A673 (cell line): ENCODE data around the gene ASB13. TPM values are rescaled to one million over a fixed set of nuclear protein-coding genes. Genes with fewer than 3 reads are reported as not detected.

Experiments
- Bru-seq: library from RNA; stranded (reverse); fragments of 400-500 nt; gene quantifications from one replicate; lab custom pipeline; 2021; lab: Mats Ljungman, UMichigan
- BruChase-seq, 2 experiments: library from RNA; stranded (reverse); fragments of 400-500 nt; gene quantifications; one replicate each; lab custom pipeline; 2021; lab: Mats Ljungman, UMichigan
- BruUV-seq: library from RNA; stranded (reverse); fragments of 400-500 nt; replicated peaks from 2 replicates; lab custom pipeline; 2021; lab: Mats Ljungman, UMichigan
- CTCF ChIA-PET: fragments of 300-600 bp; sonication (Branson Sonifier 250); formaldehyde crosslinking; loops from one replicate; lab custom pipeline; 2022; ENCODE audit warnings: antibody characterized with exemption; lab: Charles Lee
- POLR2A ChIA-PET: fragments of 300-600 bp; sonication (Branson Sonifier 250); formaldehyde crosslinking; loops from one replicate; lab custom pipeline; 2022; ENCODE audit warnings: antibody characterized with exemption; ENCODE audit not compliant: low non-redundant PET; lab: Charles Lee
- DNase-seq: peaks from one replicate; pipeline ENCODE4 v3.0.0-alpha.2; 2015; ENCODE audit warnings: low spot score
- H3K27ac ChIP-seq: fragments of 200-600 bp; sonication (generic); 2 replicates; pipeline ENCODE4 v1.5.1; 2016; ENCODE audit warnings: mixed run types, low read depth, mild to moderate bottlenecking, mixed read lengths, antibody characterized with exemption, low read length; ENCODE audit not compliant: poor library complexity, severe bottlenecking
- H3K27me3 ChIP-seq: fragments of 200-600 bp; sonication (generic); replicated peaks from 2 replicates; pipeline ENCODE4 v1.6.1; 2017; ENCODE audit warnings: mixed run types, low read depth, mild to moderate bottlenecking, mixed read lengths, antibody characterized with exemption, low read length; ENCODE audit not compliant: insufficient read depth, poor library complexity
- H3K36me3 ChIP-seq: fragments of 200-600 bp; sonication (generic); 2 replicates; pipeline ENCODE4 v1.6.1; 2016; ENCODE audit warnings: mixed run types, mild to moderate bottlenecking, mixed read lengths, antibody characterized with exemption, low read length; ENCODE audit not compliant: insufficient read depth, poor library complexity, severe bottlenecking
- H3K4me1 ChIP-seq: fragments of 200-600 bp; sonication (generic); 2 replicates; pipeline ENCODE4 v1.6.1; 2017; ENCODE audit warnings: mixed run types, mild to moderate bottlenecking, mixed read lengths, antibody characterized with exemption, low read length; ENCODE audit not compliant: insufficient read depth, poor library complexity, severe bottlenecking
- H3K4me3 ChIP-seq: fragments of 200-600 bp; sonication (generic); 2 replicates; pipeline ENCODE4 v1.5.1; 2016; ENCODE audit warnings: low read depth, mixed run types, mild to moderate bottlenecking, mixed read lengths, low read length; ENCODE audit not compliant: poor library complexity, severe bottlenecking
- H3K9me3 ChIP-seq: fragments of 200-600 bp; sonication (generic); 2 replicates; pipeline ENCODE4 v1.6.1; 2016; ENCODE audit warnings: mixed run types, low read depth, mild to moderate bottlenecking, mixed read lengths, antibody characterized with exemption, low read length; ENCODE audit not compliant: poor library complexity, severe bottlenecking
- EZH2 ChIP-seq: fragments of 200-600 bp; sonication (generic); IDR thresholded peaks from 2 replicates; pipeline ENCODE4 v1.6.1; 2017; ENCODE audit warnings: borderline replicate concordance, low read depth, mild to moderate bottlenecking, mixed read lengths, antibody characterized with exemption, low read length; ENCODE audit not compliant: poor library complexity, severe bottlenecking
- intact Hi-C: fragments of 100-400 bp; cut with micrococcal nuclease; formaldehyde crosslinking; loops from one replicate; pipeline ENCODE4 v1.10.0; 2022; ENCODE audit not compliant: unreplicated experiment
- long read RNA-seq: library from polyadenylated mRNA; stranded (forward); transcript quantifications from one replicate; pipeline ENCODE4 v2.0.0, GENCODE V29; 2022
- total RNA-seq: library from RNA; stranded (reverse); gene quantifications from 2 replicates; pipeline ENCODE4 v1.2.3, GENCODE V29; 2021
- TF ChIP-seq, protein P1 (sequence below): fragments of 300-800, 200-600 bp; sonication (generic); conservative IDR thresholded peaks from 2 replicates; pipeline ENCODE4 v1.5.1; 2017; ENCODE audit warnings: low read depth, mild to moderate bottlenecking, antibody characterized with exemption, low read length, moderate library complexity, mixed read lengths

Gene ASB13, protein sequence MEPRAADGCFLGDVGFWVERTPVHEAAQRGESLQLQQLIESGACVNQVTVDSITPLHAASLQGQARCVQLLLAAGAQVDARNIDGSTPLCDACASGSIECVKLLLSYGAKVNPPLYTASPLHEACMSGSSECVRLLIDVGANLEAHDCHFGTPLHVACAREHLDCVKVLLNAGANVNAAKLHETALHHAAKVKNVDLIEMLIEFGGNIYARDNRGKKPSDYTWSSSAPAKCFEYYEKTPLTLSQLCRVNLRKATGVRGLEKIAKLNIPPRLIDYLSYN
- total RNA-seq (11.9 and 17.8 TPM in 2 replicates), Bru-seq, nascent RNA (percentile 54 among the genes with signal in this experiment), BruChase-seq, experiment 1, labeled RNA remaining after a 2-hour chase (percentile 47 among the genes with signal in this experiment), BruChase-seq, experiment 2, labeled RNA remaining after a 6-hour chase (percentile 48 among the genes with signal in this experiment)
- long read RNA-seq, transcript ASB13-201 (6 exons, 2,699 nt): major isoform, 29 of 47 reads
- long read RNA-seq, partial matches to known transcripts: 8 of 47 reads
- long read RNA-seq, other reads (novel, unspliced or antisense): 7 of 47 reads

DNA sequence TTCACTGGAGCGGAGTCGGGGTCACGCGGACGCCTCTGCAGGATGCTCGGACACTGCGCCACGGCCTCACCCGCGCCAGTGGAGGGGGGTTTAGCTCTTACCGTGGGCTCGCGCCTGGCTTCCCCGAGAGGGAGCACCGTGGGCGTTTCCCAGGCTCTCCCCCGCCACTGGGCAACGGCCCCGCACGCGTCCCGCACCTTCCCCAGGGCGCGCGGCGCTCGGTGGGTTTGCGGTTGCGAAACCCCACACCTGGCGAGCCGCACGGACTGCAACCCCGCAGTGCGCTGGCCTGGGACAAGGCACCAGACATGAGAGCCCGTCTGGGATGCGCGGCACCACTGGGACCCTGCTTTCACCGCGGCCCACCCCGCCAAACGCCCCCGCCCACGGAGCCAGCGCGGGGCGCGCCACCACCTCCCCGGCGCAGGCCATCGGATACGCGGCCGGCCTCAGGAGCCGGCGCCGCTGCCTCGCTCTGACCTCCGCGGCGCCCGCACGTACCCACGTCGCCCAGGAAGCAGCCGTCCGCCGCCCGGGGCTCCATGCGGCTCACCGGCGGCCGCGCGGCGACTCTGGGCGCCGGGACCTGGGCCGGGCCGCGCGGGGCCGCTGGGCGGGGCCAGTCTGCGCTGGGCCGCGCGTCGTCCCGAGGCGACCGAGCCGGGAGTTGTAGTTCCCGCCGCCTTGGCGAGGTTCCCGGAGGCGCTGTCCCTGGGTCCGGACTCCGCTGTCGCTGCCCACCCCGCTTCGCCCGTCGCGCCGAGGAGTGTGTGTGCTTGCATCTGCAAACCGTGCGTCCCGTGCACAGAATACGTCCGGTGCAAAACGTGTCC, at the start of gene ASB13:
Gene ASB13 (minus strand): TSS at position 588 of the 833 bp plus-strand sequence. CDS start 44 bp downstream, at position 544.
- peak within 1 kb of the TSS; percentile 49 for H3K27ac ChIP-seq
- POLR2A ChIA-PET: no interaction called here

DNA sequence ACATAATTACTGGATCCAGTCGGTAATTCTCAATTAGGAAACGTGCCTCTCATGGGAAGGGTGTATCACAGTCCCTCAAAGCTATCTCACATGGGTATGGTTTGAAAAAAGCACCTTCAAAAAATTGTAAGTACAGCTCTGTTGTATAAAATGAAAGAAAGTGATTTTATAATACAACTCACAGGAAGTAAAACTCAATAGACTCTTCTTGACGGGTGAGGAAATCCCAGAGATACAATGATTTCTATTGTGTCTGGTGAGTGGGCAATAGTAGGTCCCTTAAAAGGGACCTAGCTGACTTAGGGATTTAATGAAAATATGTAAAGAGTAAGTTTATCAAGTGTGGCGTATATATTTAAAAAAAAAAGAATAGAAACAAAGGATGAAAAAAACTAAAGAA, 45.2 kb upstream of the ASB13 start:
- H3K4me1 ChIP-seq: peaks cover 16% of the 10 kb centered on the region
- intact Hi-C loops: no loop called here
- H3K27me3 ChIP-seq: no peaks in the 10 kb centered on the region
- H3K9me3 ChIP-seq: no peaks in the 10 kb centered on the region
- peak; percentile 18 for DNase-seq
- H3K36me3 ChIP-seq: no peaks in the 10 kb centered on the region
- ChIA-PET POLR2A (no interaction called here), CTCF (no interaction called here)
- no TSS peak for BruUV-seq
- peak overlapping the region; percentile 39 for H3K4me3 ChIP-seq
- TF ChIP-seq, protein P1, sequence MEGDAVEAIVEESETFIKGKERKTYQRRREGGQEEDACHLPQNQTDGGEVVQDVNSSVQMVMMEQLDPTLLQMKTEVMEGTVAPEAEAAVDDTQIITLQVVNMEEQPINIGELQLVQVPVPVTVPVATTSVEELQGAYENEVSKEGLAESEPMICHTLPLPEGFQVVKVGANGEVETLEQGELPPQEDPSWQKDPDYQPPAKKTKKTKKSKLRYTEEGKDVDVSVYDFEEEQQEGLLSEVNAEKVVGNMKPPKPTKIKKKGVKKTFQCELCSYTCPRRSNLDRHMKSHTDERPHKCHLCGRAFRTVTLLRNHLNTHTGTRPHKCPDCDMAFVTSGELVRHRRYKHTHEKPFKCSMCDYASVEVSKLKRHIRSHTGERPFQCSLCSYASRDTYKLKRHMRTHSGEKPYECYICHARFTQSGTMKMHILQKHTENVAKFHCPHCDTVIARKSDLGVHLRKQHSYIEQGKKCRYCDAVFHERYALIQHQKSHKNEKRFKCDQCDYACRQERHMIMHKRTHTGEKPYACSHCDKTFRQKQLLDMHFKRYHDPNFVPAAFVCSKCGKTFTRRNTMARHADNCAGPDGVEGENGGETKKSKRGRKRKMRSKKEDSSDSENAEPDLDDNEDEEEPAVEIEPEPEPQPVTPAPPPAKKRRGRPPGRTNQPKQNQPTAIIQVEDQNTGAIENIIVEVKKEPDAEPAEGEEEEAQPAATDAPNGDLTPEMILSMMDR: no peak
- no peak for TF ChIP-seq EZH2
- peak overlapping the region; percentile 56 for H3K27ac ChIP-seq

More for the DNA sequence above, at the start of gene ASB13:
- Histone ChIP-seq H3K4me1 (peaks cover 9% of the 10 kb centered on the region), H3K36me3 (no peaks in the 10 kb centered on the region), H3K9me3 (no peaks in the 10 kb centered on the region), H3K4me3 (peak within 1 kb of the TSS; percentile 83), H3K27me3 (no peaks in the 10 kb centered on the region)
- BruUV-seq: no TSS peak
- TF ChIP-seq, protein P1: no peak
- no peak for TF ChIP-seq EZH2
- CTCF ChIA-PET: no interaction called here
- intact Hi-C loops: no loop called here
- DNase-seq: peak; percentile 72

DNA sequence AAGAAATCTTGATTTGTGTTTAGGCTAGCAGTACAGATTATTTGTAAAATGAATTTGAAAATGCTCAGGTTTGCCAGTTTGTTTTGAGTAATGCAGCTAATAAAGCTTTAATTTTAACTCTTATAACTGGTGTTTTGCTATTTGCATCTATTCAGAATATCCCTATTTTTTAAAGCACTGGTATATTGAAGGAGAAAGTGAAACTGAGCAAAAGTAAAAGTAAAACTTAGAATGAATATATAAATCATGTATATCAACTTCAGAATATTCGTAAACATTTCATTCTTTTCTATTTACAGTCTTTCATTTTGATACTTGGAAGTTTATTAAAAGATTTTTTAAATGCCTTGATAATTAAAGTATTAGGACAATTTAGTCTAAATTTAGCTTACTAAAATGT, 44.5 kb upstream of the ASB13 start:
- no TSS peak for BruUV-seq
- POLR2A ChIA-PET: no interaction called here
- DNase-seq: no peak

More for the DNA sequence above, 44.5 kb upstream of the ASB13 start:
- intact Hi-C loops: no loop called here
- H3K36me3 ChIP-seq: no peaks in the 10 kb centered on the region
- no peaks in the 10 kb centered on the region for H3K27me3 ChIP-seq
- H3K9me3 ChIP-seq: no peaks in the 10 kb centered on the region
- peaks cover 16% of the 10 kb centered on the region for H3K4me1 ChIP-seq
- TF ChIP-seq, protein P1: no peak
- no peak for TF ChIP-seq EZH2
- H3K27ac ChIP-seq: peak overlapping the region; percentile 56
- CTCF ChIA-PET: no interaction called here
- peak overlapping the region; percentile 39 for H3K4me3 ChIP-seq
